ENCODE results near the gene TTYH1.
"Not testable (repeated sequence)": the region's sequence is repeated elsewhere in the genome, so short reads cannot be mapped to it uniquely, and the experiment has no call there.

TTYH1 gene

DNA sequence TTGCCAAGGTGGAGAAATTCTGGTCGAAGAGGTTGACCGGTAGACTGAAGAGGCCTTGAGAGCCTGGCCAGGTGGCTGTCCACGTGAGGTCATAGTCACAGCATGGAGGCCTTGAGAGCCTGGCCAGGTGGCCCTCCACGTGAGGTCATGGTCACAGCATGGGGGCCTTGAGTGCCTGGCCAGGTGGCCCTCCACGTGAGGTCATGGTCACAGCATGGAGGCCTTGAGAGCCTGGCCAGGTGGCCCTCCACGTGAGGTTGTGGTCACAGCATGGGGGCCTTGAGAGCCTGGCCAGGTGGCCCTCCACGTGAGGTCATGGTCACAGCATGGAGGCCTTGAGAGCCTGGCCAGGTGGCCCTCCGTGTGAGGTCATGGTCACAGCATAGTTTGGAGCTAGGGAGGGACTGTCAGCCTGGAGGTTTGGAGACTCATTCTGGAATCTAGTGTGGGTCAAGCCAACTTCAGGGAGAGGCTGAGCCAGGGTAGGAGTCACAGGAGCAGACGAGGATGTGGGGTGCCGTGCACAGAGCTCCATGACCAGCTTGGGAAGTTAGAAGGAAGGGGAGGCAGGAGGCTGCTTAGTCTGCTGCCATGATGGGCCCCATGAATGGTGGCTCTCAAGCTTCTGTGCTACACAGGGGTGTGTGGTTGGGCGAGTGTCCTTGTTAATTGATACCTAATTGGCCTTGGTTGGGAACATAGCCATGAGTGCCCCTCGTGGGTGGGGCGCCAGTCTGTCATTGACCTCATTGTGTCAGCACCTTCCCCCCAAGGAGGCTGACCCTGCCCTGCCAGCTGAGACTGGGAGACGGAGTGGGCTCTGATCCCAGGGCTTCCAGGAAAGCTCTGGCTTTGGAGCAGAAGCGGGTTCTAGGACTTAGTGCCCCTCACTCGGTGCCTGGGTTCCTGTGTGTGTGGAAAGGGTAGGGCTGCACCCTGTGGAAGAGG, 44.3 kb downstream of the TTYH1 start:
- no peak for DNase-seq (ENCODE audit: low read depth in 1 of 2, low spot score in 1 of 2)

- DNase-seq (ENCODE audit: low read depth in 1 of 2, low spot score in 1 of 2): no peak
Observed at GRCh38 chr19:54460230-54461005, 45.2 kb downstream of the TTYH1 start.

DNA sequence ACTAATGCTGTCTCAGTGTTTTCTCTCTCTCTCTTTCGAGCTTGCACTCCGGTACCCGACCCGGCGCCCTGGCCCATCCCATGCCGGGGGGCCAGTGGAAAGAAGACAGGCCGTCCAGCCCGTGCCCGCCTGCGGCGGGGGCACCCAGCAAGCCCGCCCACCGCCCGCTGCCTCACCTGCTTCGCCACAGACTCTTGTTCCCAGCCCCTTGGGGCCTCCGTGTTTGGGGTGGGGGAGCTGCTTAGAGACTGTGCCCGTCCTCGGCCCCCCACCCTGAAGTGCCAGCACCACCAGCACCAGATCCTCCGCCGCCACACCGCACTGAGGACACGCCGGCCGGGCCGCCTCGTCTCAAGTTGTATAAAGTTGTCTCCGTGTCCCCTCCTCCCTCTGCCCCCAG, 45.9 kb downstream of the TTYH1 start:
- DNase-seq (ENCODE audit: low read depth in 1 of 2, low spot score in 1 of 2): no peak

GRCh38 chr19:54461613-54462012, 46.3 kb downstream of the TTYH1 start:
- no peak for DNase-seq (ENCODE audit: low read depth in 1 of 2, low spot score in 1 of 2)

DNA sequence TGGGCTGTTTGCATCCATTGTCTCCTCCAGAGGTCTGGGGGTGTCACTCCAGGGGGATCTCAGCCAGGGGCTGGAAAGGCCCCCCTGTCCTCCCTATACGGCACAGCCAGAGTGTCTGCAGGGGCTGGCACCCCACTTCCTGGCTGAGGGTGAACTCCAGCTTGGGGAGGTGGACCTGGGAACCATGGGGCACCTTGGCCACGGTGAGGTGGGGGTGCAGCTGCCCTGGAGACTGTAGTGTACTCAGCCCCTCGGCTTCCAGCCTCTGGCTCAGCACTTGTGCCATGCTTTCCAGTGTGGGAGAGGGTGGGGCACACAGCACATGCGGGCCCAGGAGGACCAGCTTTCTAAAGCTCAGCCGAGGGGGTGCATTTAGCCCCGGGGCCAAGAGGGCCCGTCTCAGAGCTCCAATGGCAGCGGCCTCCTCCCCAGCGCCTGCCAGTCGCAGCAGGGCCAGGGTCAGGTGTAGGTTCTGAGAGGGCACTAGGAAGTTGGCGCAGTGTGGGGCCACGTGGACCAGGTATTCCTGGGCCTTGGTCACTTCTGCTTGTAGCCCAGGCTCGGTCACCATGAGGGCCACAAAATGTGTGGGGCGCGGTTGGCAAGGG, 46.9 kb downstream of the TTYH1 start:
- no peak for DNase-seq (ENCODE audit: low read depth in 1 of 2, low spot score in 1 of 2)

DNA sequence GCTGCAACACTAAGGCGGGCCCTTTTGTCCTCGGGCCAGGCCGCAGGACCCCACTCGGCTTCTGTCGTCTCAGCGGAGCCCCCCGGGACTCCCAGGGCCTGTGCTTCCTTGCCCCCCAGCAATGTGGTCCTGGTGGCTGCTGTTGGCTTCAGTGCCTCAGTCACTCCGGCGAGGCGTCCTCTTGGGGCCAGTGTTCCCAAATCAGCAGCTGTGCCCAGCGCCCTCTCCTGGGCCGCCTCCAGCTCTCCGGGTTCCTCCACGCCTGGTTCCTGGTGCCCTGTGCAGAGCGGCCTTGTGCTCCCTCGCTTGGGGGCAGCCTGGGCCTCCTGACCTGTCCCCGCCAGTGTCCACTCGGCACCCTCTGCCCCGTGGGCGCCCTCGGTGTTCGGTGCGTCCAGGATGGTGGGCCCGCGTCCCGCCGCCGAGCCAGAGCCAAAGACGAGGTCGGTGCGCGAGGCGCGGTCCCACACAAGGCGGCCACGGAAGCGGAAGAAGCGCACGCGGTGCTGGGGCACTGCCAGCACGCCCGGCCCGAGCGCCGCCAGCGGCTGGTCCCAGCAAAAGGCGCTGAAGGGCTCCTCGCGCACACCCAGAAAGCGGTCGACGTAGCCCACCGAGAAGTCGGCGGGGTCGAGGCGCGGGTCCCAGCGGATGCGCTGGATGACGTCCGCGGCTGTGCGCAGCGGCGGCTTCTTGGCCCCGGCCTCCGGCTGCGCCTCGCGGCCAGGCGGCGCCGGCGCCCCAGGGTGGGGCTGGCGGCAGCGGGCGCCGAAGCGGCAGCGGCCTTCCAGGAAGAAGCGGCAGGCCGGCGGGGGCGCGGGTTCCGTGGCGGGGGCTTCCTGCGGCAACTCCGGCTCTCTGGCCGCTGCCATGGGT, 47.6 kb downstream of the TTYH1 start:
- DNase-seq (ENCODE audit: low read depth in 1 of 2, low spot score in 1 of 2): peak; percentile 41 to 57

DNA sequence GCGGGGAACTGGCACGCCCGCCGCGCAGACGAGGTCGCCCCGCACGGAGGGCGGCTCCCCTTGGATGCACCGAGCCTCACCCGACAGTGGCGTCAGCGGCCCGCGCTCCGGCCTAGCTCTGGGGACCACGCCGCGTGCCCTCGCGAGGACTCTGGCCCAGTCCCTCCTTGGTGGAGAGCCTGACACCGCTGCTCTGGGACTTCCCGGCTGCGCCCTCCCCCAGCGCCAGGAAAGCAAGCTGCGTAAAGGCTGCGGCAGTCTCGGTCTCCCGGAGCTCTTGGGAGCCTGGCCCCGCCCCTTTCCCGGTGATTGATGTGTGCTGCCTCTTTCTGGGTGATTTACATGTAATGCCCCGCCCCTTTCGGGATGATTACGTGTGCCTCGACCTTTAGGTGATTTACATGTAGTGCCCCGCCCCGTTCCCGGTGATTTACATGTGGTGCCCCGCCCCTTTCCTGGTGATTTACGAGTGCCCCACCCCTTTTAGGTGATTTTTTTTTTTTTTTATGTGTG, 48.3 kb downstream of the TTYH1 start, which contains the start of gene LENG9:
Gene LENG9 (minus strand): TSS at position 248 of the 513 bp plus-strand sequence. CDS start 252 bp downstream, outside the sequence.
- DNase-seq (ENCODE audit: low read depth in 1 of 2, low spot score in 1 of 2): peak; percentile 80 to 86

DNA sequence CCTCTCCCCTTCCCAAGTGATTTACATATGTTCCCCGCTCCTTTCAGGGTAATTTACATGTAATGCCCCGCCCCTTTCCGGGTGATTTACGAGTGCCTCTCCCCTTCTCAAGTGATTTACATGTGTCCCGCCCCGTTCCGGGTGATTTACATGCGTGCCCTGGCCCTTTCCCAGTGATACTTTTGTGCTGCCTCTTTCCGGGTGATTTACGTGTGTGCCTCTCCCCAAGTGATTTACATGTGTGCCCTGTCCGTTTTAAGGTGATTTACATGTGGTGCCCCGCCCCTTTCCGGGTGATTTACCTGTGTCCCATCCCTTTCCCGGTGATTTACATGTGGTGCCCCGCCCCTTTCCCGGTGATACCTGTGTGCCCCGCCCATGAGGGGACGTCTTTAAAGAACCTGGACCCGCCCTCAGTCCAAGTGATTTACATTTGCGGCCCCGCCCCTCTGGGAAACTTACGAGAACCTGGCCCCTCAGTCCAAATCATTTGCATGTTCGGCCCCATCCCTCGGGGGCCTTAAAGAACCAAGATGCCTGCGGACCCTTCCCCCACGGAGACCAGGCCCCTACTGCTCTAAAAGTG, 48.9 kb downstream of the TTYH1 start:
- peak in 1 of 2 donors; percentile 60 for DNase-seq (ENCODE audit: low read depth in 1 of 2, low spot score in 1 of 2)

DNA sequence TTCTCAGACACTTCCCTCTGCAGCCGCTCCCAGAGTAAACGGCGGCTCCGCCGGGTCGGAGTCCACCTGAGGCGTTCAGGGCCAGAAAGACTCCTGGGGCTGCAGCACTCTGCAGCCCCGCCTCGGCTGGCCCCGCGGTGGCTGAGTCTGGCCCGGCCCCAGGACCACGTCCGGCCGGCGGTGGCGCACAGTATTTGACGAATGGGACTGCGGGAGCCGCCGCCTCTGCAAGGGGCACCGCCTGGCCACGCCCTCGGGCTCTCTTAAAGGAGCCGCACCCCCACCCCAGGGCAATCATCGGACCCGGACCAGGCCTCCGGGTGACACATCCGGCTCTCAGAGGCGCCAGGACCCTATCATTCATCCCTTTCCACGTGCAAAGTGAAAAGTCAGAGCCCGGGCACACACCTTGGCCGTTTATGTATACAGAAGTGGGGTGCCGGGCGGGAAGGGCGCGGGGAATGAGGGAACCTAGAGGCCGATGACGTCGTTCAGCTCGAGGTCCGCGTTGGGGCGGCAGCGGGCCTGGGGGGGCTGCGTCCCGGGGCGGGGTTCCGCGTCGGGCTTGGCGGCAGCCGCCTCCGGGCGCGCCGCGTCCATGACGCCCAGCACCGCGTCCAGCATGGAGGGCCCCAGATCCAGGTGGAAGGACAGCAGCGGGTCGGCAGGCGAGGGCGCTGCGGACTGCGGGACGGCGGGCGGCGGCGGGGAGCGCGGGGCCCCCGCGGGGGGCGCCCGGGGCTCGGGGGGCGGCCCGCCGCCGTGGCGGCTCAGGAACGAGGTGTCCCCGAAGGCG, 49.6 kb downstream of the TTYH1 start:
- DNase-seq (ENCODE audit: low read depth in 1 of 2, low spot score in 1 of 2): peak; percentile 40 to 59

DNA sequence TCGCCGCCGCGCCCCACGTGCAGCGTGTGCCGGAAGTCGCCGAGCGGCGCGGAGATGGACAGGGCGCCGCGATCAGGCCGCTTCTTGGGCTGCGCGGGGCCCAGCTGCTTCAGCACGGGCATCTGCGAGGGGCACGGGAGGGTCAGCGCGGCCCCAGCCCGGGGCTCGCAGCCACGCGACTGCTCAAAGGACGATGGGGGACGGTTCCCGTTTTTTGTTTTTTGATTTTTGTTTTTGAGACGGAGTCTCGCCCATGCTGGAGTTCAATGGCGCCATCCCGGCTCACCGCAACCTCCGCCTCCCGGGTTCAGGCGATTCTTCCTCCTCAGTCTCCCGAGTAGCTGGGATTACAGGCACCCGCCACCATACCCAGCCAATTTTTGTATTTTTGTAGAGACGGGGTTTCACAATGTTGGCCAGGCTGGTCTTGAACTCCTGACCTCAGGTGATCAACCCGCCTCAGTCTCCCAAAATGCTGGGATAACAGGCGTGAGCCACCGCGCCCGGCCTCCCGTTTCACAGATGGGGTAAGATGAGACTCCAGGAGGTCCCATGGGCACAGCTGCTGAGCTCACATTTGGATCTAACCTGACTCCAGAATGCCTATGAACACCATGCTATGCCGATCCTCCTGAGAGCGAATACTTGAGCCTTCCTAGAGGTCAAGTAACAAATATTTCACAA, 50.3 kb downstream of the TTYH1 start:
- no peak for DNase-seq (ENCODE audit: low read depth in 1 of 2, low spot score in 1 of 2)

DNA sequence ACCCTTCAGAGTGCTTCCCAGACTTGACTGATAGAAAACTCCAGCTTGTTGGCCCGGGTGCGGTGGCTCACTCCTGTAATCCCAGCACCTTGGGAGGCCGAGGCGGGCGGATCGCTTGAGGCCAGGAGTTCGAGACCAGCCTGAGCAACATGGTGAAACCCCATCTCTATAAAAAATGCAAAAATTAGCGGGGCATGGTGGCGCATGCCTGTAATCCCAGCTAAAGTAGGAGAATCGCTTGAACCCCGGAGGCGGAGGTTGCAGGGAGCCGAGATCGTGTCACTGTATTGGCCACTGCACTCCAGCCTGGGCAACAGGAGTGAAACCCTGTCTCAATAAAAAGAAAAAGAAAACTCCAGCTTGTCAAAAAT, 50.8 kb downstream of the TTYH1 start:
- not testable (repeated sequence) for DNase-seq (ENCODE audit: low read depth in 1 of 2, low spot score in 1 of 2)

GRCh38 chr19:54469496-54469934, 54.3 kb downstream of the TTYH1 start:
- DNase-seq (ENCODE audit: low read depth in 1 of 2, low spot score in 1 of 2): no peak

- DNase-seq (ENCODE audit: low read depth in 1 of 2, low spot score in 1 of 2): no peak
Observed at GRCh38 chr19:54470276-54470887, 55.1 kb downstream of the TTYH1 start.

GRCh38 chr19:54470991-54471782, 55.9 kb downstream of the TTYH1 start:
- no peak for DNase-seq (ENCODE audit: low read depth in 1 of 2, low spot score in 1 of 2)

- no peak for DNase-seq (ENCODE audit: low read depth in 1 of 2, low spot score in 1 of 2)
Observed at GRCh38 chr19:54473071-54473891, 58.0 kb downstream of the TTYH1 start, which contains the start of gene CDC42EP5. Gene CDC42EP5, minus strand, starts transcription at chr19:54473296. Its CDS starts 7,749 bp downstream, at chr19:54465547.

- no peak for DNase-seq (ENCODE audit: low read depth in 1 of 2, low spot score in 1 of 2)
Observed at GRCh38 chr19:54473892-54474372, 58.7 kb downstream of the TTYH1 start.

Data from stimulated activated CD4-positive, alpha-beta T cell treated with anti-CD3 and anti-CD28 coated beads, Interleukin-15, amount 100 ng/mL, for 1 hour (primary cell).